Endothelial cell of umbilical vein (primary cell): ENCODE data around the gene MAP2K4. TPM values are rescaled to one million over a fixed set of nuclear protein-coding genes. Genes with fewer than 3 reads are reported as not detected.
"Not testable (repeated sequence)": the region's sequence is repeated elsewhere in the genome, so short reads cannot be mapped to it uniquely, and the experiment has no call there.

ENCODE experiments used
- Bru-seq: library from RNA; stranded (reverse); fragments of 400-500 nt; gene quantifications from one replicate; lab custom pipeline; 2021; lab: Mats Ljungman, UMichigan
- BruChase-seq, 2 experiments: library from RNA; stranded (reverse); fragments of 400-500 nt; gene quantifications; one replicate each; lab custom pipeline; 2021; lab: Mats Ljungman, UMichigan
- BruUV-seq: library from RNA; stranded (reverse); fragments of 400-500 nt; replicated peaks from 2 replicates; lab custom pipeline; 2021; lab: Mats Ljungman, UMichigan
- CTCF ChIA-PET: fragments of 300-600, 350-600 bp; sonication (Branson Sonifier 250); formaldehyde crosslinking; loops from one replicate; lab custom pipeline; 2021; ENCODE audit warnings: antibody characterized with exemption, inconsistent platforms; lab: Charles Lee
- POLR2A ChIA-PET: fragments of 300-600, 350-600 bp; sonication (Branson Sonifier 250); formaldehyde crosslinking; loops from one replicate; lab custom pipeline; 2021; ENCODE audit warnings: antibody characterized with exemption, inconsistent platforms; lab: Charles Lee
- DNase-seq: peaks from one replicate; pipeline ENCODE4 v3.0.0-alpha.2; 2011; ENCODE audit warnings: low read depth, low spot score
- FAIRE-seq: peaks from 2 replicates; lab custom pipeline; 2011; peaks lifted over from hg19 to GRCh38; lab: Jason Lieb, UNC
- H2AFZ ChIP-seq: 2 replicates; pipeline ENCODE4 v1.6.0; 2012; ENCODE audit warnings: low read depth, low read length, control low read depth, inconsistent platforms
- H3K27ac ChIP-seq: 2 replicates; pipeline ENCODE4 v1.5.1; 2011; ENCODE audit warnings: low read depth, mild to moderate bottlenecking, control low read depth, low read length, moderate library complexity; ENCODE audit not compliant: insufficient read depth
- H3K27me3 ChIP-seq, 2 experiments: 2 replicates each; pipeline versions ENCODE4 v1.6.0 to v1.6.1; 2011; ENCODE audit warnings: low read length in 2 of 2, mixed read lengths in 1 of 2; ENCODE audit not compliant: control insufficient read depth in 2 of 2, insufficient read depth in 2 of 2
- H3K36me3 ChIP-seq, 2 experiments: 2 replicates in 1 of 2; 3 replicates in 1 of 2; pipeline ENCODE4 v1.5.1; 2011; ENCODE audit warnings: low read length in 2 of 2, mild to moderate bottlenecking in 1 of 2, moderate library complexity in 1 of 2; ENCODE audit not compliant: control insufficient read depth in 2 of 2, insufficient read depth in 2 of 2; ENCODE audit errors: extremely low read depth in 1 of 2
- H3K4me1 ChIP-seq: 3 replicates; pipeline ENCODE4 v1.5.1; 2011; ENCODE audit warnings: mild to moderate bottlenecking, low read length; ENCODE audit not compliant: control insufficient read depth, insufficient read depth; ENCODE audit errors: extremely low read depth
- H3K4me2 ChIP-seq: 2 replicates; pipeline ENCODE4 v1.6.1; 2011; ENCODE audit warnings: low read length, control low read depth, mixed read lengths; ENCODE audit not compliant: insufficient read depth
- H3K4me3 ChIP-seq, 3 experiments: fragments of 200-600 bp in 1 of 3; sonication (generic), shearing (Covaris generic) in 1 of 3; replicated peaks in 1 of 3; 2 replicates each; pipeline ENCODE4 v1.5.1; 2011 to 2016; ENCODE audit warnings: control low read depth in 3 of 3, low read length in 3 of 3, mild to moderate bottlenecking in 2 of 3, inconsistent platforms in 1 of 3, low read depth in 1 of 3, moderate library complexity in 1 of 3; ENCODE audit not compliant: insufficient read depth in 1 of 3
- H3K79me2 ChIP-seq: 2 replicates; pipeline ENCODE4 v1.6.0; 2012; ENCODE audit warnings: low read length, inconsistent platforms; ENCODE audit not compliant: control insufficient read depth, insufficient read depth
- H3K9ac ChIP-seq: replicated peaks from 2 replicates; pipeline ENCODE3; 2011; ENCODE audit warnings: low read length, control low read depth; ENCODE audit not compliant: insufficient read depth; ENCODE audit errors: extremely low read depth
- H3K9me1 ChIP-seq: replicated peaks from 3 replicates; pipeline ENCODE4 v1.6.0; 2011; ENCODE audit warnings: mild to moderate bottlenecking, low read length; ENCODE audit not compliant: control insufficient read depth, insufficient read depth; ENCODE audit errors: extremely low read depth
- H3K9me3 ChIP-seq: replicated peaks from 2 replicates; pipeline ENCODE4 v1.5.1; 2012; ENCODE audit warnings: low read length, inconsistent platforms; ENCODE audit not compliant: control insufficient read depth, insufficient read depth
- H4K20me1 ChIP-seq: replicated peaks from 2 replicates; pipeline ENCODE3; 2011; ENCODE audit warnings: mild to moderate bottlenecking, low read length; ENCODE audit not compliant: control insufficient read depth, insufficient read depth; ENCODE audit errors: extremely low read depth
- EZH2 ChIP-seq: IDR thresholded peaks from 2 replicates; pipeline ENCODE4 v1.6.1; 2012; ENCODE audit warnings: borderline replicate concordance, low read depth, mild to moderate bottlenecking, moderate library complexity, low read length, inconsistent platforms; ENCODE audit not compliant: severe bottlenecking
- FOS ChIP-seq: IDR thresholded peaks from 2 replicates; pipeline ENCODE4 v1.6.1; 2011; ENCODE audit warnings: mild to moderate bottlenecking, low read length, moderate library complexity, borderline replicate concordance; ENCODE audit not compliant: insufficient read depth
- GATA2 ChIP-seq: IDR thresholded peaks from 2 replicates; pipeline ENCODE4 v1.7.0; 2011; ENCODE audit warnings: low read depth, mild to moderate bottlenecking, moderate library complexity, mixed read lengths, low read length; ENCODE audit not compliant: insufficient read length, insufficient read depth
- JUN ChIP-seq: IDR thresholded peaks from 2 replicates; pipeline ENCODE4 v1.6.1; 2011; ENCODE audit warnings: borderline replicate concordance, low read depth; ENCODE audit not compliant: insufficient read length, insufficient read depth
- MYC ChIP-seq: IDR thresholded peaks from one replicate; pipeline ENCODE4 v1.6.1; 2011; ENCODE audit warnings: mild to moderate bottlenecking, low read depth, low read length
- POLR2A ChIP-seq: IDR thresholded peaks from 2 replicates; pipeline ENCODE4 v1.6.1; 2012; ENCODE audit warnings: low read depth, mild to moderate bottlenecking, control low read depth, low read length
- POLR2AphosphoS5 ChIP-seq: IDR thresholded peaks from 2 replicates; pipeline ENCODE4 v1.6.1; 2012; ENCODE audit warnings: low read depth, mild to moderate bottlenecking, control low read depth, low read length, moderate library complexity; ENCODE audit not compliant: insufficient read depth
- dilution Hi-C: fragments of 300-500 bp; cut with MboI; formaldehyde crosslinking; loops from one replicate; pipeline ENCODE4 v1.15.0; 2019; ENCODE audit warnings: low sequenced_read_pairs; ENCODE audit not compliant: extremely low pct_ligation_motif_present
- intact Hi-C: fragments of 100-400 bp; cut with micrococcal nuclease; formaldehyde crosslinking; loops from one replicate; pipeline ENCODE4 v1.10.0; 2022
- long read RNA-seq: library from polyadenylated mRNA; stranded (forward); transcript quantifications from one replicate; pipeline ENCODE4 v2.0.0, GENCODE V29; 2021
- polyA minus RNA-seq, 3 experiments: library from RNA; depleted of rRNA, polyadenylated mRNA; stranded (reverse); fragments of >200 nt; gene quantifications; 1 replicate in 1 of 3; 2 replicates in 2 of 3; pipeline ENCODE4 v1.2.3, GENCODE V29; 2011
- polyA plus RNA-seq, 4 experiments: library from polyadenylated mRNA; depleted of rRNA in 3 of 4; stranded (reverse) in 3 of 4; unstranded in 1 of 4; fragments of >200 nt; gene quantifications; 2 replicates each; pipeline versions ENCODE4 v1.2.1 to v1.2.3, GENCODE V29; 2011 to 2012; ENCODE audit warnings: missing spikeins in 1 of 4
- total RNA-seq: library from RNA; stranded (reverse); gene quantifications from 2 replicates; pipeline ENCODE4 v1.2.3, GENCODE V29; 2021
- TF ChIP-seq, protein P1 (sequence below): IDR thresholded peaks from 2 replicates; pipeline ENCODE4 v1.6.1; 2011; ENCODE audit not compliant: insufficient read depth, insufficient read length
- TF ChIP-seq, protein P2 (sequence below), 2 donors: IDR thresholded peaks; 1 replicate in 1 of 2; 2 replicates in 1 of 2; pipeline ENCODE4 v1.5.1; 2011; ENCODE audit warnings: low read length in 2 of 2, mild to moderate bottlenecking in 2 of 2, moderate library complexity in 2 of 2, control low read depth in 1 of 2, inconsistent platforms in 1 of 2, low read depth in 1 of 2; ENCODE audit not compliant: insufficient read depth in 1 of 2; ENCODE audit errors: extremely low read depth in 1 of 2

MAP2K4 gene
- total RNA-seq, result 17.5 and 21.0 TPM in 2 replicates
- polyA plus RNA-seq, result 7.5 and 8.6 TPM in 2 replicates
- polyA plus RNA-seq (2011; cell fraction: cytosol; rRNA removed), result 9.8 and 11.0 TPM in 2 replicates
- polyA plus RNA-seq (2011; cell fraction: nucleus; rRNA removed), result 16.6 and 19.2 TPM in 2 replicates
- polyA plus RNA-seq (2012), result 15.3 and 18.4 TPM in 2 replicates
- 14.9 and 20.4 TPM in 2 replicates for polyA minus RNA-seq
- polyA minus RNA-seq (2011; cell fraction: cytosol; rRNA and poly(A)+ RNA removed), result 10.2 TPM
- 22.2 and 36.7 TPM in 2 replicates for polyA minus RNA-seq (2011; cell fraction: nucleus; rRNA and poly(A)+ RNA removed)
- percentile 86 among the genes with signal in this experiment for Bru-seq, nascent RNA
- percentile 62 among the genes with signal in this experiment for BruChase-seq, experiment 1, labeled RNA remaining after a 6-hour chase
- percentile 75 among the genes with signal in this experiment for BruChase-seq, experiment 2, labeled RNA remaining after a 2-hour chase
- long read RNA-seq, transcript MAP2K4-201 (11 exons, 3,826 nt), result major isoform, 23 of 42 reads
- long read RNA-seq, partial matches to known transcripts, result 0 of 42 reads
- long read RNA-seq, other reads (novel, unspliced or antisense), result 14 of 42 reads

DNA sequence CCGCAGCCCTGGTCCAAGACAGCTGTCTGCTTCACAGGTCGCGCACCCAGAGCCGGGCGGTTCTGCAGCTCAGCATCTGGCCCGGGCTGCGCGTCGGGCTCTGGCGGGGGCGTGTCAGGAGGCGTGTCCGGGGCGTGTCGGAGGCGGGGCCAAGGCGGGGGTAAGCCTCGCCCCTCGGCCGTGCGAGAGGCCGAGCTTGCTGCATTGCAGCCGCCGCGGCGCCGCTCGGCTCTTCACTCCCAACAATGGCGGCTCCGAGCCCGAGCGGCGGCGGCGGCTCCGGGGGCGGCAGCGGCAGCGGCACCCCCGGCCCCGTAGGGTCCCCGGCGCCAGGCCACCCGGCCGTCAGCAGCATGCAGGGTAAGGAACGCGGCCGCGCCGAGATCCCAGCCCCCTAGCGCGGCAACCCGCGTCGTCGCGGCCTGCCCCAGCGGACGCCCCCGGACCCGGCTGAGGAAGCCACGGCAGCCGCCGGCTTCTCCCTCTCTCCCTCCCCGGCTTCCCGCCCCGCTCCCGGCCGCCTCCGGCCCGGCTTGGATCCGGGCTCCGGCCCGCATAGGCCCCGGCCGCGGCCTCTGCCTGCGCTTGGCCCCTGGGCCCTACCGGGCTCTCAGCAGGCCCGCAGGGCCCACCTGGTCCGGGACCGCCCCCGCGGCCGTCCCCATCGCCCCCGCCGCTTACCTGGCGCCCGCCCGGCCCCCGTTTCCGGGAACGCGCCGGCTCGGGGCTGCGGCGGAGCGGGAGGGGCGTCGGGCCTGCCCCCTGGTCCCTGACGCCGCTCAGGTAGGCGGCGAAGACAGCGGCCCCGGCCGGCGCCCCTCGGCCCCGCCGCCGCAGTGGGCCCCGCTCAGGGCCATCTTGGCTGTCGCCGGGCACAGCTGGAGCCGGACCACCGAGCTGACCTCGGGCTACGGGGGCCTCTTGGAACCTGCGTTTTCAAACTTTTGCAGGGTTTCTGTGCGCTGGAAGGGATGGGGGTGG, at the start of gene MAP2K4:
Gene MAP2K4, plus strand, starts transcription at position 236 of the 981 bp plus-strand sequence. Its CDS starts 10 bp downstream, at position 246.
- no peaks in the 10 kb centered on the region for H3K36me3 ChIP-seq
- no peaks in the 10 kb centered on the region for H3K9me1 ChIP-seq
- no peaks in the 10 kb centered on the region for H3K9me3 ChIP-seq
- peaks cover 2% of the 10 kb centered on the region for H4K20me1 ChIP-seq
- peak within 1 kb of the TSS; percentile 66 for H3K27ac ChIP-seq
- peak; percentile 83 for TF ChIP-seq POLR2AphosphoS5
- no peak for TF ChIP-seq EZH2
- TF ChIP-seq GATA2, result no peak
- TF ChIP-seq POLR2A, result peak; percentile 84
- TF ChIP-seq, protein P1, sequence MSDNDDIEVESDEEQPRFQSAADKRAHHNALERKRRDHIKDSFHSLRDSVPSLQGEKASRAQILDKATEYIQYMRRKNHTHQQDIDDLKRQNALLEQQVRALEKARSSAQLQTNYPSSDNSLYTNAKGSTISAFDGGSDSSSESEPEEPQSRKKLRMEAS, result no peak
- no peak for TF ChIP-seq FOS
- TF ChIP-seq MYC, result no peak
- TF ChIP-seq, protein P2, sequence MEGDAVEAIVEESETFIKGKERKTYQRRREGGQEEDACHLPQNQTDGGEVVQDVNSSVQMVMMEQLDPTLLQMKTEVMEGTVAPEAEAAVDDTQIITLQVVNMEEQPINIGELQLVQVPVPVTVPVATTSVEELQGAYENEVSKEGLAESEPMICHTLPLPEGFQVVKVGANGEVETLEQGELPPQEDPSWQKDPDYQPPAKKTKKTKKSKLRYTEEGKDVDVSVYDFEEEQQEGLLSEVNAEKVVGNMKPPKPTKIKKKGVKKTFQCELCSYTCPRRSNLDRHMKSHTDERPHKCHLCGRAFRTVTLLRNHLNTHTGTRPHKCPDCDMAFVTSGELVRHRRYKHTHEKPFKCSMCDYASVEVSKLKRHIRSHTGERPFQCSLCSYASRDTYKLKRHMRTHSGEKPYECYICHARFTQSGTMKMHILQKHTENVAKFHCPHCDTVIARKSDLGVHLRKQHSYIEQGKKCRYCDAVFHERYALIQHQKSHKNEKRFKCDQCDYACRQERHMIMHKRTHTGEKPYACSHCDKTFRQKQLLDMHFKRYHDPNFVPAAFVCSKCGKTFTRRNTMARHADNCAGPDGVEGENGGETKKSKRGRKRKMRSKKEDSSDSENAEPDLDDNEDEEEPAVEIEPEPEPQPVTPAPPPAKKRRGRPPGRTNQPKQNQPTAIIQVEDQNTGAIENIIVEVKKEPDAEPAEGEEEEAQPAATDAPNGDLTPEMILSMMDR (IDR thresholded peaks at IDR 0.05; ENCODE audit: extremely low read depth in 1 of 2, insufficient read depth in 1 of 2, low read depth in 1 of 2, low read length in 2 of 2), result no peak
- TF ChIP-seq JUN, result no peak
- H3K4me1 ChIP-seq, result peaks cover 11% of the 10 kb centered on the region
- dilution Hi-C loops (no loop called here), intact Hi-C loops (loop anchor here (1.0 to 2.0 kb wide), 2 partner anchors 24 to 160 kb away; partner anchors contain the start of gene ZNF18)
- ChIA-PET CTCF (interaction anchor here (0.8 to 3.4 kb wide), 6 partner anchors 19 to 1145 kb away, joined by 3 to 20 read pairs (median 4); partner anchors contain the start of gene ZNF18), POLR2A (interaction anchor here (0.7 to 3.6 kb wide), 5 partner anchors 14 to 966 kb away, joined by 3 to 44 read pairs (median 3); partner anchors contain the start of gene ZNF18)
- DNase-seq, result peak; percentile 91
- H2AFZ ChIP-seq, result peak within 1 kb of the TSS; percentile 92
- H3K4me3 ChIP-seq, result peak within 1 kb of the TSS; percentile 78 to 88 (median 88)
- no TSS peak for BruUV-seq
- peak; percentile 87 for FAIRE-seq
- peaks cover 43% of the 10 kb centered on the region for H3K79me2 ChIP-seq
- peak within 1 kb of the TSS; percentile 94 for H3K9ac ChIP-seq
- H3K27me3 ChIP-seq, result peaks cover 3 to 5% of the 10 kb centered on the region in 2 experiments
- H3K4me2 ChIP-seq, result peak within 1 kb of the TSS; percentile 76

DNA sequence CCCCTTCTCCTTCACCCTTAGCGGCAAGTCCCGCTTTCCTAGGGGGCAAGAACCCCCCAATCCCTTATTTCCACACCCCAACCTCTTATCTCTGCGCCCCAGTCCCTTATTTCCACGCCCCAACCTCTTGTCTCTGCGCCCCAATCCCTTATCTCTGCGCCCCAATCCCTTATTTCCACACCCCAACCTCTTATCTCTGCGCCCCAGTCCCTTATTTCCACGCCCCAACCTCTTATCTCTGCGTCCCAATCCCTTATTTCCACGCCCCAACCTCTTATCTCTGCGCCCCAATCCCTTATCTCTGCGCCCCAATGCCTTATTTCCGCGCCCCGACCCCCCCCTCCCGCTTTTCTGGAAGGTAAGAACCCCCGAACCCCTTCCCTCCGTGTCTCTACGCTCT, 47.9 kb upstream of the MAP2K4 start:
- H3K27me3 ChIP-seq, POLR2A ChIA-PET, H3K79me2 ChIP-seq, H3K4me1 ChIP-seq, BruUV-seq, H3K4me2 ChIP-seq, intact Hi-C loops, CTCF ChIA-PET, H3K36me3 ChIP-seq, H4K20me1 ChIP-seq, dilution Hi-C loops, H3K9me3 ChIP-seq, H3K27ac ChIP-seq, H2AFZ ChIP-seq, H3K9me1 ChIP-seq, H3K4me3 ChIP-seq, DNase-seq, FAIRE-seq, H3K9ac ChIP-seq: not testable (repeated sequence)
